AG09319 (cell line): ENCODE data around the gene RABGAP1L.
A peak's percentile ranks its signal among the peaks of the same experiment; 100 is the strongest.

Source experiments
- DNase-seq: peaks from one replicate; pipeline ENCODE4 v3.0.0-alpha.2; 2010; ENCODE audit warnings: low read depth; ENCODE audit errors: extremely low read depth
- TF ChIP-seq, protein P1 (sequence below): IDR thresholded peaks from 2 replicates; pipeline ENCODE4 v1.5.1; 2011; ENCODE audit warnings: low read depth, mild to moderate bottlenecking, inconsistent platforms, low read length, moderate library complexity

Gene RABGAP1L

DNA sequence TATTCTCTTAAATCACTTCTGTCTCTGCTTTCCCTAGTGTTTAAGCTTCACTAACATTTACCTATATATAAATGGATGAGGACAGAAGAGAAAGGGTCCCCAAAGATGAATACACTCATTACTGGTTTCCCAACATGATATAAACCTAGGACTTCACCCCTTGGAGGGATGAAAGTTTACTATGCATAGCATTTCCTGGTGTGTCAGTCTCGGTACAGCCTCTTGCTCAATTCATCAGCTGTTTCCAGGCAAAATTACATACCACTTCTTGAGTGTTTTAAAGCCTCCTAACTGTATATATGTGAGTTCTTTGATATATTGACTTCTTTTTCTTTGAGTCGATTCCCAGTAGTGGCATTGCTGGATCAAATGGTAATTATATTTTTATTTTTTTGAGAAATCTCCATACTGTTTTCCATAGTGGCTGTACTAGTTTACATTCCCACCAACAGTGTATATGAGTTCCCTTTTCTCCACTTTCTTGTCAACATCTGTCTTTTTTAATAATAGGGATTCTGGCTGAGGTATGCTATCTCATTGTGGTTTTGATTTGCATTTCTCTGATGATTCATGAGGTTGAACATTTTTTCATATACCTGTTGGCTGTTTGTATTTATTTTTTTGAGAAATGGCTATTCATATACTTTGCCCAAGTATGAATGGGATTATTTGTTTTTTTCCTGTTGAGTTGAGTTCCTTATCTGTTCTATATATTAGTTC lies 581.1 kb downstream of the RABGAP1L start:
- TF ChIP-seq, protein P1, sequence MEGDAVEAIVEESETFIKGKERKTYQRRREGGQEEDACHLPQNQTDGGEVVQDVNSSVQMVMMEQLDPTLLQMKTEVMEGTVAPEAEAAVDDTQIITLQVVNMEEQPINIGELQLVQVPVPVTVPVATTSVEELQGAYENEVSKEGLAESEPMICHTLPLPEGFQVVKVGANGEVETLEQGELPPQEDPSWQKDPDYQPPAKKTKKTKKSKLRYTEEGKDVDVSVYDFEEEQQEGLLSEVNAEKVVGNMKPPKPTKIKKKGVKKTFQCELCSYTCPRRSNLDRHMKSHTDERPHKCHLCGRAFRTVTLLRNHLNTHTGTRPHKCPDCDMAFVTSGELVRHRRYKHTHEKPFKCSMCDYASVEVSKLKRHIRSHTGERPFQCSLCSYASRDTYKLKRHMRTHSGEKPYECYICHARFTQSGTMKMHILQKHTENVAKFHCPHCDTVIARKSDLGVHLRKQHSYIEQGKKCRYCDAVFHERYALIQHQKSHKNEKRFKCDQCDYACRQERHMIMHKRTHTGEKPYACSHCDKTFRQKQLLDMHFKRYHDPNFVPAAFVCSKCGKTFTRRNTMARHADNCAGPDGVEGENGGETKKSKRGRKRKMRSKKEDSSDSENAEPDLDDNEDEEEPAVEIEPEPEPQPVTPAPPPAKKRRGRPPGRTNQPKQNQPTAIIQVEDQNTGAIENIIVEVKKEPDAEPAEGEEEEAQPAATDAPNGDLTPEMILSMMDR: no peak
- no peak for DNase-seq

DNA sequence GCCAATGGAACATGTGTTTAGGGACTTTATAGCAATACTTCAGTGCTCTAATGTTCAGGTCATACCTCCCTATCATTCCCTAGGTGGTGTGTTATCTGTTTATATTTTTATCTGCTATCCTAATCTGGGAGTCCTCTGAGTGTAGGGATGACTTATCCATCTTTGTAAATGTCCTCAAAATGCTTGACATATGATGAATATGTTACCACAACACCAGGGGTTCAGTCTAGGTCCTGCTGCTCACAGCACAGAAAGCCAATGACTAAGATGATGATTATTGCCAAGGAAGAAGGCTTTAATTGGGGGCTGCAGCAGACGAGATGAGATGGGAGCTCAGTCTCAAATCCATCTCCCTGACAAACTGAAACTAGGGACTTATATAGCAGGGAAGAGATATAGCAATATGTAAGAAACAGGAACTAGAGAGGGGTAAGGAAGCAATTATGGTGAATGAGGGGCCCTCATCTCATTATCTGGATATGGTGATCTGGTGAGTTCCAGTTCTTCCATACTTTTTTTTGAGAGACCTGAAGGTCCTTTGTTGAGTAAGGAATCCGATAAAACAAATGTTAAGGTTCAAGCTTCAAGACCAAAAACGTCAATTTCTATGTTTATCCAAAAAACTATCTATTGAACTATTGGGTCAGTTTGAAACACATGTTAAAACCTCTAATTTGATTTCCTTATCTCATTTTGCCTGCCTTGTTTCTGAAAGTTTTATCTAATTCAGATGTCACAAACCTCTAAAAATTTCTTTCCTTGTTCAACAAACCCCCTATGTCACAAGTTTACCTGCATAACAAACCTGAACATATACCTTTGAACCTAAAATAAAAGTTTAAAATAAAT lies 583.7 kb downstream of the RABGAP1L start:
- DNase-seq: no peak
- TF ChIP-seq, protein P1: no peak

DNA sequence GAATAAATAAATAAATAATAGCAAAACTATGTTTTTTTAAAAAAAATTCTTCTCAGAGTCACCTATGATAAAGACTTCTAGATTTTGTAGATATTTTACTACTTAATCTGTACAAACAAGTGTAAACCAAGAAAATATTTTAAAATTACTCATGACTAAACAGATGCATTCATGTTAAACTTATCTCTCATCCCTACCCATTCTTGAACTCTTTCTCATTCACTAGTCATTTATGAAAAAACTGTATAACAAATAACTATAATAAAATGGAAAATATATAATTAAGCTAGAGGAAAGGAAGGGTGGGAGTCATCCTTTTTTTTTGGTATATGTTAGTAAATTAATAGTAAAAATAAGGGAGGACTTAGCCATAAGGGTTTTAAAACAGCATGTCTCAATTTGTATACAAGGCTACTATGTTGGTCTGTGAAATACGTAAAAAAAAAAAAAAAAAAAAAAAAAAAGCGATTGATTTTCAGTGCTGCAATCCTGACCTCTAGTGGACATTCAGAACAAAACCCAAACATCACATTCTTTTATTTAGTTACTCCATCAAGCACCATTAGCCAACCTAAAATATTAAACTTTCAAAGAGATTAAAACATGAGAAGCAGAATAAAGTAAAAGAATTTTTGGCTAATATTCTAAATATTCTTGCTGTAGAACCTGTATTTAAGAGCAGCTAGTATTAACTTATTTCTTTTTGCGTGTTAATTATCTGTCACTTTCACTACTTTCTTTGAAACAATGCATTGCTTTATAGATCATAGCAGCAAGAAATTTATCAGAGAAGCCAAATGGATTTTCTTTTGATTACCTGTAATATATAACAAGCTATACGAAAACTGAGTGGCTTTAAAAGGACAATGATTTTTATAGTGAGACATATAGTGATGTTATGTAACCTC lies 584.6 kb downstream of the RABGAP1L start:
- TF ChIP-seq, protein P1: peak; percentile 55

DNA sequence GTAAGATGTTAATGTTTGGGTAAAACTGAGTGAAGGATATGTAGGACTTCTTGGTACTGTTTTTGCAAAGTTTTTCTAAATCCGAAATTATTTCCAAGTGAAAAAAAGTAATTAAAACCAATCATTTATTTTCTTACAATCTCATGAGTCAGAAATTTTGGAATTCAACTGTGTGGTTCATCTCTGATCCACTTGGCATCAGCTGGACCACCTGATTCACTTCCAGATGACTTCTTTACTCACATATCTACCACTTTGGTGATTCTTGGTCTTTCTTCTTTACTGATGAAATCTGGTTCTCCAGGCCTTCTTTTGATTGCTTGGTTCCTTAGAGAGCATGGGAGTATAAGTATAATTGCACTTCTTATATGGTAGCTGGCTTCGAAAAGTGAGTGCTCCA lies 585.6 kb downstream of the RABGAP1L start:
- TF ChIP-seq, protein P1: no peak
- DNase-seq: no peak

More for the DNA sequence above, 584.6 kb downstream of the RABGAP1L start:
- DNase-seq: peak; percentile 44

DNA sequence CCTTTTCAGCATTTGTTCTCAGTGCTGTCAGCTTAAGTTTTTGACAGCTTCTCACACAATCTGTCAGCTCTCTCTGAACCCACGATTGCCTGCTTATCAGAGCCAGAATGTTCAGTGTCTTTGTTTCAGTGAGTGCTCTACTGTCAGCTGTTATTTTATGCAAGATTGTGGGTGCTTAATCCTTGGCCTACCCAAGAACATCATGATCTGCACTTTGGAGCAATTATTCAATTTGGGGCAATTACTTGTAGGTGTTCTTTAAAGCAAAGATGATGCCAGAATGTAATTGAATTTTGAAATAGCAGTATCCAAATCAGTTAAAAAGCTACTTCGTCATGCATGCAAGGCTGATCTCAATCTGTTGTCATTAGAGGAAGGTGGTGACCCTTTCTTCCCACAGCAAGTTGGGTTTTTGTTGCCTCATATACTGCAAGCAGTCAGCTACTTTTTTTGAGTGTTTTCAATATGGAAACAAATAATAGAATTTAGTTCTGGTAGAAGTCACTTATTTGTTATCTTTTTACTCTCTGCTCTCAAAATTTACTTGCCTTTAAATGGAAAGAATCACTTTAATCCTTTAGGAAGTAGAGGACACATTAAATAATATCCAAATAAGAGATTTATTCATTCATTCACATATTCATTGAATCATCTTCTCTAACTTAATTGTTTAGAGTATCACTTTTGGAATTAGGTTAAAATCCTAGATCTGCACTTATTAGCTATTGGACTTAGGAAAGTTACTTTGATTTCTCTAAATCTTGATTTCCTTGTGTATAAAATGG lies 586.9 kb downstream of the RABGAP1L start:
- DNase-seq: no peak
- TF ChIP-seq, protein P1: no peak

DNA sequence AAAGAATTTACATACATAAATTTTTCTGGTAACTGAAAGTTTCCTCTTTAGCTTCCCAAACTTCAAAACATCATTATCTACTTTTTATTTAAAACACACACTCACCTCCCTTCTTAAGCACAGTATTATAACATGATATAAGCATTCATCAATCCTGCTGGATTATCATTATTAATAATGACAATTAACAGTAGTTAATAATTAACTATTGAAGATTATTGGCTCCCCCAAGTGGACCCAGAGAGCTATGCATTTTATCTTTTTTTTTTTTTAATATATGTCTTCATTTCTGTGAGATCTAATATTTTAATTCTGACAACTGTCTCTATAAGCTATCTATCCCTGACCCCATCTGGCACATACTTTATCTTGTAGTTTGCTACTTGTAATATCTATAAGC lies 588.3 kb downstream of the RABGAP1L start:
- TF ChIP-seq, protein P1: no peak; the same call in 1 of the 2 replicates

More for the DNA sequence above, 588.3 kb downstream of the RABGAP1L start:
- no peak for DNase-seq
